ENCODE results near the gene RIOK2. TPM values are rescaled to one million over a fixed set of nuclear protein-coding genes. Genes with fewer than 3 reads are reported as not detected.

Gene RIOK2
- total RNA-seq, 2 donors from 2014 or later: 16.2 to 20.5 TPM

DNA sequence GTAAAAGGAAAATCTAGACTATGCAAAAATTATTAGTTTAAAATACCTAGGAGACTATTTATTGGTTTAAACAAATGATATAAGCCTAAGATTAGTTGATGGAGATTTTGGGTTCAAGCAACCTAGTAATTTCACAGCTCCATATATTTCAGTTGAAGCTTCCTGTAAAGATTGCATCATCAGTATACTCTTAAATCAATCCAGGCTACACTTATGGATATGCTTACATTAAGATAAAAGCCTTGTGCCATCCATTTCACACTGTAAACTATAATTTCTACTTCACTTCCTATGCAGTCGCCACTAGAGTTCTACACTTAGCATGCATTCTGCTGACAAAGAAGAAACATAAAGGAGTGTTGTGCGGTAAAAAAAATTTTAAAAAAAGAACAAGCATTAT is 33.3 kb downstream of the RIOK2 start:
- H3K4me3 ChIP-seq: no peak overlapping the region
- H3K36me3 ChIP-seq: no peaks in the 10 kb centered on the region
- TF ChIP-seq, protein P1, sequence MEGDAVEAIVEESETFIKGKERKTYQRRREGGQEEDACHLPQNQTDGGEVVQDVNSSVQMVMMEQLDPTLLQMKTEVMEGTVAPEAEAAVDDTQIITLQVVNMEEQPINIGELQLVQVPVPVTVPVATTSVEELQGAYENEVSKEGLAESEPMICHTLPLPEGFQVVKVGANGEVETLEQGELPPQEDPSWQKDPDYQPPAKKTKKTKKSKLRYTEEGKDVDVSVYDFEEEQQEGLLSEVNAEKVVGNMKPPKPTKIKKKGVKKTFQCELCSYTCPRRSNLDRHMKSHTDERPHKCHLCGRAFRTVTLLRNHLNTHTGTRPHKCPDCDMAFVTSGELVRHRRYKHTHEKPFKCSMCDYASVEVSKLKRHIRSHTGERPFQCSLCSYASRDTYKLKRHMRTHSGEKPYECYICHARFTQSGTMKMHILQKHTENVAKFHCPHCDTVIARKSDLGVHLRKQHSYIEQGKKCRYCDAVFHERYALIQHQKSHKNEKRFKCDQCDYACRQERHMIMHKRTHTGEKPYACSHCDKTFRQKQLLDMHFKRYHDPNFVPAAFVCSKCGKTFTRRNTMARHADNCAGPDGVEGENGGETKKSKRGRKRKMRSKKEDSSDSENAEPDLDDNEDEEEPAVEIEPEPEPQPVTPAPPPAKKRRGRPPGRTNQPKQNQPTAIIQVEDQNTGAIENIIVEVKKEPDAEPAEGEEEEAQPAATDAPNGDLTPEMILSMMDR (IDR thresholded peaks at IDR 0.05): no peak
- TF ChIP-seq POLR2A (IDR thresholded peaks at IDR 0.05): no peak
- no peak for TF ChIP-seq POLR2AphosphoS5 (IDR thresholded peaks at IDR 0.05)
- DNase-seq (ENCODE audit: low spot score): no peak
- H3K27me3 ChIP-seq (replicated peaks; ENCODE audit: insufficient read depth): no peaks in the 10 kb centered on the region
- intact Hi-C loops (cut with DNase I): no loop called here
- no peaks in the 10 kb centered on the region for H3K9me3 ChIP-seq
- no peaks in the 10 kb centered on the region for H3K4me1 ChIP-seq (replicated peaks)
- H3K27ac ChIP-seq: no peak overlapping the region
- 85% methylated on average over 2 of the region's 2 CpGs for WGBS

DNA sequence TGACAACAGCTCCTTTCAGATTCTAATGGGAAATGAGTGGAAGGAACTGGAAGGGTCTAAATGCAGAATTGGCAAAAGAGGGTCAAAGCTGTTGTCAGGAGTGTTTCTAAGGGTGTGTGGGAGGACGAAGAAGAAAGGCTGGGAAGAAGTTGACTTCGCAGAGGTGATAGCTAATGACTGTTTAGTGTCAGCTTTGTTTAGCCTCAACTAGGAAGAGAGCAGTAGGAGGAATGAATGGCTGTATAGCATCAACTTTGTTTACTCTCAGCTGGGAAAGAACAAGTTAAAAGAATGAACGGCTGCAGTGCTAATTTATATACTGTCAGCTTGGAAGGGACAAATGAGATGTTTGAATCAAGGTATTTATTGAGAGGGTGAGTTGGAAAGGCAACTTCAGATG is 34.8 kb downstream of the RIOK2 start:
- no peak overlapping the region for H3K27ac ChIP-seq
- H3K4me3 ChIP-seq: no peak overlapping the region
- intact Hi-C loops (cut with DNase I): no loop called here
- H3K36me3 ChIP-seq: no peaks in the 10 kb centered on the region
- no peaks in the 10 kb centered on the region for H3K4me1 ChIP-seq (replicated peaks)
- H3K9me3 ChIP-seq: no peaks in the 10 kb centered on the region
- DNase-seq (ENCODE audit: low spot score): no peak
- WGBS: 44% methylated on average over 3 of the region's 3 CpGs
- no peaks in the 10 kb centered on the region for H3K27me3 ChIP-seq (replicated peaks; ENCODE audit: insufficient read depth)
- TF ChIP-seq POLR2A (IDR thresholded peaks at IDR 0.05) (no peak), POLR2AphosphoS5 (IDR thresholded peaks at IDR 0.05) (no peak)
- TF ChIP-seq, protein P1 (IDR thresholded peaks at IDR 0.05): no peak

DNA sequence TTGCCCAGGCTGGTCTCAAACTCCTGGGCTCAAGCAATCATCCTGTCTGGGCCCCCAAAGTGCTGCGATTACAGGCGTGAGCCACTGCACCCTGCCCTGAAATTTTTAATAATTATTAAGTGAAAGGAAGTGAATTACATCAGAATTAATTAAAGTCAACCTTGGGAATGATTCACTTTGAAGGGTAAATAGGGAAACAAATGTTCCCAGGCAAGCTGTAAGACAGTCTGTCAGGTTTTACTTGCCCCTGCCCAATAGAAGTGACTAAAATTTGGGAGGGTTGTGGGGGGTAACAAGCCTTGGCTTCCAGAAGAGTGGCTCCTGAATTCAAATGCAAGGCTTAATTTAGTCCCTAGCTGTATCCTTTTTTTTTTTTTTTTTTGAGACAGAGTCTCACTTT is 39.3 kb downstream of the RIOK2 start:
- WGBS: 92% methylated on average over 2 of the region's 2 CpGs
- intact Hi-C loops (cut with DNase I): no loop called here

DNA sequence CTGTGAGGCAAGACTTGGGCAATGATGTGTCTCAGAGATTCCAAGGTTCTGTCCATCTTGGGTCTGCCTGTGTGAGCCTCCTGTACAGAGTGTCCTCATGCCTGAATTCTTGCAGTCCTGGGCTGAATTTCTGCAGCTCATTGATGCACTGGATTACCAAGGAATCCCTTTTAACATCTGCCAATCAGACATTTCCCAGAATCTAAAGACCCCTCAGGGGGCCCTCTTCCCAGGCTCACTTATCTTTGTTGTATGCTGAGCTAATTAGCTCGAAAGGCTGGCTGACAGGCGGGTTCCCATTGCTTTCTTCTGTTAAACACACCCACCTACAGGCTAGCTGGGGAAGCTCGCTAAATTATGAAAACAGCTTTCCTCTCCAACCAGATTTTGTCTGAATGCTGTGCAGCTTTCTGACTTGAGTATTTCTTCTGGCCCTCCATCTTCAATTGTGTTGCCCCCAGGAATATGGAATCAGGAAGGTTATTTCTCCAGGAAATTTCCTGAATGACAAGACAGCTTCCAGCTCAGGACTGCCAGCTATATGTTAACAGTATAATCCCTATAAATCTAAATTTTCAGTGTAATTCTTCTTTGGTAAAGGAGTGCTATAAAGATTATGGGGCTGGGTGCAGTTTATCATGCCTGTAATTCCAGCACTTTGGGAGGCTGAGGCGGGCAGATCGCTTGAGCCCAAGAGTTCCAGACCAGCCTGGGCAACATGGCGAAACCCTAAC is 40.4 kb downstream of the RIOK2 start, which contains the start of gene LIX1:
Gene LIX1 (minus strand): TSS at position 91 of the 734 bp plus-strand sequence. CDS start 35 bp downstream, at position 56.
- intact Hi-C loops (cut with DNase I): no loop called here
- Histone ChIP-seq H3K36me3 (no peaks in the 10 kb centered on the region), H3K27ac (no peak within 1 kb of the TSS), H3K9me3 (no peaks in the 10 kb centered on the region), H3K4me3 (no peak within 1 kb of the TSS), H3K4me1 (replicated peaks) (no peaks in the 10 kb centered on the region), H3K27me3 (replicated peaks; ENCODE audit: insufficient read depth) (no peaks in the 10 kb centered on the region)
- TF ChIP-seq POLR2A (IDR thresholded peaks at IDR 0.05): no peak
- TF ChIP-seq, protein P1 (IDR thresholded peaks at IDR 0.05): peak in 3 of 4 experiments; percentile 31 to 51 (median 50)
- 44% methylated on average over 6 of the region's 6 CpGs for WGBS
- DNase-seq (ENCODE audit: low spot score): peak; percentile 20

More for the DNA sequence above, 39.3 kb downstream of the RIOK2 start:
- TF ChIP-seq, protein P1 (IDR thresholded peaks at IDR 0.05): no peak
- no peak for TF ChIP-seq POLR2A (IDR thresholded peaks at IDR 0.05)
- no peak for TF ChIP-seq POLR2AphosphoS5 (IDR thresholded peaks at IDR 0.05)
- Histone ChIP-seq H3K9me3 (no peaks in the 10 kb centered on the region), H3K27ac (no peak overlapping the region), H3K4me1 (replicated peaks) (no peaks in the 10 kb centered on the region), H3K36me3 (no peaks in the 10 kb centered on the region), H3K4me3 (no peak overlapping the region), H3K27me3 (replicated peaks; ENCODE audit: insufficient read depth) (no peaks in the 10 kb centered on the region)
- no peak for DNase-seq (ENCODE audit: low spot score)

DNA sequence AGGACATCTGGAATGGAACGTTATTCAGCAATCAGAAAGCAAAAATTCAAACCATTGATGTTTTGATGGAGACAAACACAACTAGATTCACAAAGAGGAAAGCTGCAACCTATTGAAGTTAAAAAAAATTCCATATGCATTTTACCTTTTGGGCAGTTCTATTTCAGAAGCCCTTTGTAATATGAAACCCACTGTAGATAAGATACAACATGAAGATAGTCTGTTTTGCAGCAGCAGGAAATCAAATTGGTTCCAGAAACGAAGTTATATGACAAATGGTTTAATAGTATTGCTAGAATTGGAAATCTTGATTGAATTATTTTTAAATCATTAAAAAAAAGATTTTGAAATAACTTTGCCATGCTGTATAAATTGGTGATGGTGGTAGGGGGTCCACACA is 41.5 kb downstream of the RIOK2 start:
- WGBS: 33% methylated on average over 2 of the region's 2 CpGs
- no peak for DNase-seq (ENCODE audit: low spot score)
- Histone ChIP-seq H3K27me3 (replicated peaks; ENCODE audit: insufficient read depth) (no peaks in the 10 kb centered on the region), H3K36me3 (no peaks in the 10 kb centered on the region), H3K27ac (no peak overlapping the region), H3K4me1 (replicated peaks) (no peaks in the 10 kb centered on the region), H3K4me3 (no peak overlapping the region), H3K9me3 (no peaks in the 10 kb centered on the region)
- TF ChIP-seq, protein P1 (IDR thresholded peaks at IDR 0.05): no peak
- no peak for TF ChIP-seq POLR2AphosphoS5 (IDR thresholded peaks at IDR 0.05)
- intact Hi-C loops (cut with DNase I): no loop called here
